Common myeloid progenitor, CD34-positive (primary cell): ENCODE measurements around the gene CACNB3.

Source experiments
- CTCF ChIA-PET: fragments of 350-600 bp; sonication (Branson Sonifier 250); formaldehyde crosslinking; loops from one replicate; lab custom pipeline; 2021; ENCODE audit warnings: antibody characterized with exemption; lab: Charles Lee
- POLR2A ChIA-PET: fragments of 350-600 bp; sonication (Branson Sonifier 250); formaldehyde crosslinking; loops from one replicate; lab custom pipeline; 2021; ENCODE audit warnings: antibody characterized with exemption; lab: Charles Lee
- DNase-seq, 3 donors: peaks; one replicate each; pipeline versions ENCODE4 v3.0.0 to v3.0.0-alpha.2; 2013
- H3K27ac ChIP-seq, 2 experiments: 1 replicate in 1 of 2; 2 replicates in 1 of 2; pipeline ENCODE4 v1.7.0; 2013; ENCODE audit warnings: inconsistent platforms in 2 of 2, low read length in 2 of 2, mild to moderate bottlenecking in 2 of 2, low read depth in 1 of 2, moderate library complexity in 1 of 2; ENCODE audit not compliant: severe bottlenecking in 2 of 2, insufficient read depth in 1 of 2, poor library complexity in 1 of 2
- H3K27me3 ChIP-seq, 5 experiments: replicated peaks in 2 of 5; 1 replicate in 3 of 5; 2 replicates in 2 of 5; pipeline versions ENCODE4 v1.6.1 to v1.7.0; 2013; ENCODE audit warnings: low read length in 4 of 5, mild to moderate bottlenecking in 2 of 5, moderate library complexity in 2 of 5, inconsistent platforms in 1 of 5; ENCODE audit not compliant: insufficient read depth in 5 of 5, control insufficient read depth in 4 of 5
- H3K36me3 ChIP-seq, 4 experiments: 1 replicate in 2 of 4; 2 replicates in 2 of 4; pipeline versions ENCODE4 v1.6.1 to v1.7.0; 2013; ENCODE audit warnings: low read length in 3 of 4, control low read depth in 1 of 4, mild to moderate bottlenecking in 1 of 4; ENCODE audit not compliant: control insufficient read depth in 4 of 4, insufficient read depth in 4 of 4
- H3K4me1 ChIP-seq, 4 experiments: 1 replicate in 3 of 4; 2 replicates in 1 of 4; pipeline versions ENCODE4 v1.6.1 to v1.7.1; 2013; ENCODE audit warnings: low read length in 3 of 4, mild to moderate bottlenecking in 3 of 4, control low read depth in 1 of 4, inconsistent platforms in 1 of 4, moderate library complexity in 1 of 4; ENCODE audit not compliant: control insufficient read depth in 4 of 4, insufficient read depth in 4 of 4; ENCODE audit errors: control extremely low read depth in 1 of 4
- H3K4me3 ChIP-seq, 7 experiments: 1 replicate in 4 of 7; 2 replicates in 3 of 7; pipeline versions ENCODE4 v1.5.1 to v1.7.0; 2013; ENCODE audit warnings: mild to moderate bottlenecking in 7 of 7, low read length in 6 of 7, moderate library complexity in 6 of 7, inconsistent platforms in 2 of 7, low read depth in 2 of 7, control low read depth in 1 of 7; ENCODE audit not compliant: insufficient read depth in 4 of 7, control insufficient read depth in 1 of 7; ENCODE audit errors: extremely low read depth in 1 of 7
- H3K9me3 ChIP-seq, 5 experiments: 1 replicate in 4 of 5; 2 replicates in 1 of 5; pipeline versions ENCODE4 v1.6.1 to v1.7.1; 2013; ENCODE audit warnings: low read length in 4 of 5, mild to moderate bottlenecking in 2 of 5, inconsistent platforms in 1 of 5, low read depth in 1 of 5, moderate library complexity in 1 of 5; ENCODE audit not compliant: control insufficient read depth in 4 of 5, insufficient read depth in 2 of 5; ENCODE audit errors: control extremely low read depth in 1 of 5
- WGBS: methylation state at CpG from one replicate; pipeline ENCODE4 v1.1.5; 2013; ENCODE audit not compliant: insufficient coverage; 5-methylcytosine and 5-hydroxymethylcytosine counted together

CACNB3 gene

DNA sequence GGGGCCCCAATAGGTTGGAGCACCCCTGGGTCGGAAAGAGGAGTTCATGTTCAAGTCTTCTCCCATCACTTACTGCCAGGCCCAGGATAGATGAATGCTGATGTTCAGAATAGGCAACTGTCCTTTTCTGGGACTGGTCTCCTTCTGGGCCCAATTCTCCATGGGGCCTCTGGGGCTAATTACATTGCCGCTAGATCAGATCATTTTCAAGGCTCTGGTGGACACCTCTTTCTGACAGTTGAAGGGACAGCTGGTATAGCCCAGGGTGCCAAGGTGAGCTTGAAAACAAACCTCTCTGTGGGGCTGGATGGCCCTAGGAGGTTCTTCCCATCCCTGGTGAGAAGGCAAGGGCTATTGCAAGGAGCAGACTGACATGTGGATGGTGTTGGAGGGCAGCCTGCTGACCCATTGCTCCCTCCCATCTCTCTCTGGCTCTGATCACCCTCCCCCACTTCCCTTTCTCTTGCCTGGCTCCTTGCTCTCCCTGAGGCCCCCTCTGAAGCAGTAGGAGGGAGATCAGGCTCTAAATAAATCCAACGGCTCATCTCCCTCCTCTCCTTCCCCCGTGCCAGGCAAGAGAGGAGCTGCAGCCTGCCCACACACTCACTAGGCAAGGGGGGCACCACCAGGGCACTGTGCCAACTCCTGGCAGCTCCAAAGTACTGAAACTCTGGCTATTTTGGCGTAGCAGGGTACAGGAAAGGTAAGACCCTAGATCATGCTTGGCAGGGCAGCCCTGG, 1.9 kb downstream of the CACNB3 start:
- H3K27ac ChIP-seq = no peak overlapping the region
- H3K36me3 ChIP-seq = no peaks in the 10 kb centered on the region
- no peaks in the 10 kb centered on the region for H3K9me3 ChIP-seq
- H3K27me3 ChIP-seq = peaks cover 0 to 9% (median 0%) of the 10 kb centered on the region in 5 experiments
- WGBS = 100% methylated on average over 3 of the region's 5 CpGs
- H3K4me3 ChIP-seq = no peak overlapping the region
- peaks cover 0 to 36% (median 28%) of the 10 kb centered on the region in 4 experiments for H3K4me1 ChIP-seq
- ChIA-PET POLR2A (no interaction called here), CTCF (interaction anchor here (1.0 to 1.1 kb wide), 3 partner anchors 10 to 67 kb away, joined by 3 to 8 read pairs (median 7); partner anchors contain the start of gene DDX23)
- DNase-seq = no peak

DNA sequence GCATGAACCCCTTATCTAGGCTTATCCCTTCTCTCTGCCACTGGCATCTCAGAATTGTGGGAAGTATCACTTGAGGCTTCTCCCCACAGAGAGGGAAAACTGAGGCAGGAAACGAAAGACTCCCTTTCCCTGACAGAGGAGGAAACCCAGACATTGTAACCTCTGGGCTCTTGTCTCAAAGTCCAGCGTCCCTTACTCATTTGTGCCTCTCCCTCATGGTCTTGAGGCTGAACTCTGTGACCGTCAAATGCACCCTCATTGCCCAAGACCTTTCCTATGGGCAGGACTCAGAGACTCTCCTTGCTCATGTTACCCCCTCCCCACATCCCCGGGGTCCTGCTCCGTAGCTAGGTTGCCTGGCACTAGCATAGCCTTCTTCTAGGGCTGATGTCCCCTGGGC, 3.8 kb downstream of the CACNB3 start:
- Histone ChIP-seq H3K27me3 (peaks cover 0 to 6% (median 0%) of the 10 kb centered on the region in 5 experiments), H3K4me3 (no peak overlapping the region), H3K27ac (no peak overlapping the region), H3K9me3 (no peaks in the 10 kb centered on the region), H3K36me3 (peaks cover 0 to 12% (median 0%) of the 10 kb centered on the region in 4 experiments), H3K4me1 (peaks cover 0 to 22% (median 16%) of the 10 kb centered on the region in 4 experiments)
- no peak for DNase-seq
- CTCF ChIA-PET = interaction anchor here (1.9 to 7.0 kb wide), 2 partner anchors 6 to 9 kb away, joined by 5 to 37 read pairs; no protein-coding TSS in a partner anchor
- POLR2A ChIA-PET = no interaction called here
- 92% methylated on average over 2 of the region's 5 CpGs for WGBS

DNA sequence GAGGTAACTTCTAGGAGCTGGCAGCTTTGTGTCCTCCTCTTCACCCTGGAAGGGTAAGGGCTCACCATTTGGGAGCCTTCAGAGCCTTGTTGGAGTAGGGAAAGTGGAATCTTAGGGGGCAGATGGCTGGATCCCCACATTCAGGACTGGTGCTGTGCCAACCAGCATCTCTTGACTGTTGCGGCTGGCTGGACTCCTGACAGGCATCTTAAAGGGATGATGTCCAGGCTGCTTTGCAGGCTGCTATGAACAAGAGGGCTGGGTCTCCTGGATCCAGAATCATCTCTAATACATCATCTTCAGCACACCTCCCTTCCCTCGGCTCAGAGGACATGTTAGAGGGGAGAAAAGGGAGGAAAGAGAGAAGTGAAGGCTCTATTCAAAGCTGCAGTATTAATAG, 4.4 kb downstream of the CACNB3 start:
- CTCF ChIA-PET = interaction anchor here (0.8 to 7.0 kb wide), 4 partner anchors 7 to 31 kb away, joined by 3 to 37 read pairs (median 7); no protein-coding TSS in a partner anchor

DNA sequence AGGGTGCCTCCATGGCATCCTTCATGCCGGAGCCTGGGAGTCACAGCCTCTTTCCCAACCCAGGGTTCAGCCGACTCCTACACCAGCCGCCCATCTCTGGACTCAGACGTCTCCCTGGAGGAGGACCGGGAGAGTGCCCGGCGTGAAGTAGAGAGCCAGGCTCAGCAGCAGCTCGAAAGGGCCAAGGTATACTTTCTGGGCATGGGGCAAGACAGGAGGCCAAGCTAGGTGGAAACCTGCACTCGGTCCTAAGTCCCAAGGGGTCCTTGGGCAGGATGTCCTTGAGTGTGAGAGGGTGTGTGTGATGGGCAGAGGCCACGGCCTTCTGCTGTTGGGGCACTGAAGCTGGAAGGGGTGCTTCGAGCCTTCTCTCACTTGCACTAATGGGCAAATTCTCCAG, 5.0 kb downstream of the CACNB3 start:
- DNase-seq = no peak
- H3K9me3 ChIP-seq = no peaks in the 10 kb centered on the region
- H3K36me3 ChIP-seq = peaks cover 0 to 16% (median 4%) of the 10 kb centered on the region in 4 experiments
- no peaks in the 10 kb centered on the region for H3K27me3 ChIP-seq
- H3K4me1 ChIP-seq = peaks cover 0 to 15% (median 7%) of the 10 kb centered on the region in 4 experiments
- POLR2A ChIA-PET = no interaction called here
- 98% methylated on average over 5 of the region's 11 CpGs for WGBS
- CTCF ChIA-PET = interaction anchor here (0.8 to 7.0 kb wide), 4 partner anchors 8 to 32 kb away, joined by 3 to 37 read pairs (median 7); no protein-coding TSS in a partner anchor
- H3K27ac ChIP-seq = no peak overlapping the region
- H3K4me3 ChIP-seq = no peak overlapping the region

More for the DNA sequence above, 4.4 kb downstream of the CACNB3 start:
- WGBS = 100% methylated on average over 1 of the region's 2 CpGs
- peaks cover 0 to 21% (median 12%) of the 10 kb centered on the region in 4 experiments for H3K4me1 ChIP-seq
- no peak overlapping the region for H3K4me3 ChIP-seq
- POLR2A ChIA-PET = no interaction called here
- H3K27ac ChIP-seq = no peak overlapping the region
- peaks cover 0 to 13% (median under 1%) of the 10 kb centered on the region in 4 experiments for H3K36me3 ChIP-seq
- DNase-seq = no peak
- H3K27me3 ChIP-seq = peaks cover 0 to 3% (median 0%) of the 10 kb centered on the region in 5 experiments
- H3K9me3 ChIP-seq = no peaks in the 10 kb centered on the region

DNA sequence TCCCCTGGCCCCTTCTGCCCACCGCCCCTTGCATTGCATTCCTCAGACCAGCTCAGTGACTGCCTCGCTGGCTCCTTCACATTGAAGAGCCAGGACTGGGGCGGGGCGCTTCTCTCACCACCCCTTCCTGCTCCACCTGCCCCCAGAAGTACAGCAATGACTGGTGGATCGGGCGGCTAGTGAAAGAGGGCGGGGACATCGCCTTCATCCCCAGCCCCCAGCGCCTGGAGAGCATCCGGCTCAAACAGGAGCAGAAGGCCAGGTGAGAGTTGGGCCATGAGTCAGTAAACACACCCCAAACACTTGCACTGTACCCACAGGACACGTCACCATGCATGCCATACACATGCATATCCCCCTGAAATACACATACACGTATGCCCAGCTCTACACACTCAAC, 5.8 kb downstream of the CACNB3 start:
- WGBS = 95% methylated on average over 8 of the region's 12 CpGs
- no peak for DNase-seq
- Histone ChIP-seq H3K27me3 (no peaks in the 10 kb centered on the region), H3K4me3 (no peak overlapping the region), H3K9me3 (no peaks in the 10 kb centered on the region), H3K36me3 (peaks cover 0 to 25% (median 10%) of the 10 kb centered on the region in 4 experiments), H3K27ac (no peak overlapping the region), H3K4me1 (peaks cover 0 to 8% (median 2%) of the 10 kb centered on the region in 4 experiments)
- POLR2A ChIA-PET = no interaction called here
- CTCF ChIA-PET = interaction anchor here (2.2 to 7.0 kb wide), 2 partner anchors 8 to 28 kb away, joined by 9 to 37 read pairs; no protein-coding TSS in a partner anchor

DNA sequence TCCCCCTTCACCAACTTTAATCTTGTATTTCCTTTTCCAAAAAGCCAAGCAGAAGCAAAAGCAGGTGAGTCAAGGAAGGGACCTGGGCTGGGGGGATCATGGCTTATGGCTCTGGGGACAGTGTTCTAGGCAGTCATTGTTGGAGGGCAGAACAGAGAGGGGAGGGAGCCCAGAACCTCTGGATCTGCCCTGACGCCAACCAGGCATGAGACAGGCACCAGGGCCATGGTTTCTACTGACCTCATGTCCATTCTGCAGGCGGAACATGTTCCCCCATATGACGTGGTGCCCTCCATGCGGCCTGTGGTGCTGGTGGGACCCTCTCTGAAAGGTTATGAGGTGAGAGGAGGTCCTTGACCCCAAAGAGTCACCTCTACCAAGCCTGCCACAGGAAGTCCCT, 6.6 kb downstream of the CACNB3 start:
- Histone ChIP-seq H3K9me3 (no peaks in the 10 kb centered on the region), H3K4me1 (peaks cover 0 to 7% (median 0%) of the 10 kb centered on the region in 4 experiments), H3K27ac (no peak overlapping the region), H3K36me3 (peaks cover 0 to 32% (median 17%) of the 10 kb centered on the region in 4 experiments), H3K27me3 (no peaks in the 10 kb centered on the region), H3K4me3 (no peak overlapping the region)
- CTCF ChIA-PET = interaction anchor here (7.0 kb wide), 1 partner anchor 9 kb away, joined by 37 read pairs; no protein-coding TSS in a partner anchor
- no peak for DNase-seq
- 100% methylated on average over 4 of the region's 4 CpGs for WGBS
- POLR2A ChIA-PET = no interaction called here
